Activated T-cell treated with anti-CD3 and anti-CD28 coated beads, Interleukin-2, amount 50 U/mL, for 24 hours (primary cell): ENCODE data around the gene LRRC23.
"Not testable (repeated sequence)": the region's sequence is repeated elsewhere in the genome, so short reads cannot be mapped to it uniquely, and the experiment has no call there.

Experiments
- DNase-seq: peaks from one replicate; pipeline ENCODE4 v3.0.0-alpha.2; 2020
- H3K27ac Mint-ChIP-seq: 2 replicates; pipeline ENCODE4 v1.8.0; 2020; ENCODE audit warnings: mild to moderate bottlenecking, mixed read lengths
- H3K27me3 Mint-ChIP-seq: 2 replicates; pipeline ENCODE4 v1.8.0; 2020; ENCODE audit warnings: mixed read lengths
- H3K36me3 Mint-ChIP-seq: 2 replicates; pipeline ENCODE4 v1.8.0; 2020; ENCODE audit warnings: low read depth, mixed read lengths
- H3K4me1 Mint-ChIP-seq: 2 replicates; pipeline ENCODE4 v1.8.0; 2020; ENCODE audit warnings: low read depth, mixed read lengths
- H3K4me3 Mint-ChIP-seq: 2 replicates; pipeline ENCODE4 v1.8.0; 2020; ENCODE audit warnings: mild to moderate bottlenecking, moderate library complexity, mixed read lengths
- H3K9me3 Mint-ChIP-seq: 2 replicates; pipeline ENCODE4 v1.8.0; 2020; ENCODE audit warnings: mixed read lengths

LRRC23 gene

GRCh38 chr12:6887460-6887859 is 17.2 kb upstream of the LRRC23 start:
- peaks cover 18% of the 10 kb centered on the region for H3K4me1 Mint-ChIP-seq
- no peaks in the 10 kb centered on the region for H3K27me3 Mint-ChIP-seq
- peaks cover 41% of the 10 kb centered on the region for H3K36me3 Mint-ChIP-seq
- H3K4me3 Mint-ChIP-seq = no peak overlapping the region
- no peak for DNase-seq
- H3K9me3 Mint-ChIP-seq = no peaks in the 10 kb centered on the region
- H3K27ac Mint-ChIP-seq = no peak overlapping the region

GRCh38 chr12:6888360-6888759 is 16.3 kb upstream of the LRRC23 start:
- Mint-ChIP-seq H3K9me3 (no peaks in the 10 kb centered on the region), H3K27ac (no peak overlapping the region), H3K4me3 (no peak overlapping the region), H3K4me1 (peaks cover 20% of the 10 kb centered on the region), H3K36me3 (peaks cover 33% of the 10 kb centered on the region), H3K27me3 (no peaks in the 10 kb centered on the region)
- no peak for DNase-seq

- H3K27ac Mint-ChIP-seq, H3K4me3 Mint-ChIP-seq, H3K27me3 Mint-ChIP-seq, DNase-seq, H3K9me3 Mint-ChIP-seq: not testable (repeated sequence)
- Mint-ChIP-seq H3K36me3 (peaks cover 30% of the 10 kb centered on the region), H3K4me1 (peaks cover 20% of the 10 kb centered on the region)
Observed at GRCh38 chr12:6888794-6889193, 15.8 kb upstream of the LRRC23 start.

DNA sequence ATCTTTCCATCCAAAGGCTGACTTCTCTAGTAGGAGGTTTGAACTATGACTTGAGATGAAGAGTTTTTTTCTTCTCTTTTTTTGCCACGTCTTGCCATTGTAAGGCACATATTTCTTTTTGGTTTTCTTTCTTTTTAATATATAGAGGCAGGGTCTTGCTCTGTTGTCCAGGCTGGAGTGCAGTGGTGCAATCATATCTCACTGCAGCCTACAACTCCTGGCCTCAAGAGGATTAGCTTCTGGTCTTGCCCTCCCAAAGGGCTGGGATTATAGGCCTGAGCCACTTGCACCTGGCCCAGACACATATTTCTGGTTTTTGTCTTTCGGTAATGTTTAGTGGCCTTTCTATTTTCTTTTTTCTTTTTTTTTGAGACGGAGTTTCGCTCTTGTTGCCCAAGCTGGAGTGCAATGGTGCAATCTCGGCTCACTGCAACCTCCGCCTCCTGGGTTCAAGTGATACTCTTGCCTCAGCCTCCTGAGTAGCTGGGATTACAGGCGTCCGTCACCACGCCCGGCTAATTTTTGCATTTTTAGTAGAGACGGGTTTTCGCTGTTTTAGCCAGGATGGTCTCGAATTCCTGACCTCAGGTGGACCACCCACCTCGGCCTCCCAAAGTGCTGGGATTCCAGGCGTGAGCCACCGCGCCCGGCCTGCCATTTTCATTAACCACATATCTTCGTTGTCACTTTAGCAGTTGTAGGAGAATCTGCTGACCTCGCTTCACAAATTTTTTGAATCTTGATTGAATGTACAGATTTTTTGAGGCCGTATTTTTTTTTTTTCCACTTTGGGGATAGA is 14.6 kb upstream of the LRRC23 start:
- H3K27me3 Mint-ChIP-seq, H3K9me3 Mint-ChIP-seq, DNase-seq: not testable (repeated sequence)
- peak overlapping the region; percentile 80 for H3K4me3 Mint-ChIP-seq
- H3K27ac Mint-ChIP-seq = peak overlapping the region; percentile 99
- peaks cover 18% of the 10 kb centered on the region for H3K36me3 Mint-ChIP-seq
- peaks cover 20% of the 10 kb centered on the region for H3K4me1 Mint-ChIP-seq

GRCh38 chr12:6890789-6891645 is 13.6 kb upstream of the LRRC23 start:
- Mint-ChIP-seq H3K4me1 (peaks cover 20% of the 10 kb centered on the region), H3K9me3 (no peaks in the 10 kb centered on the region), H3K27ac (peak overlapping the region; percentile 99), H3K27me3 (no peaks in the 10 kb centered on the region), H3K36me3 (peaks cover 9% of the 10 kb centered on the region), H3K4me3 (peak overlapping the region; percentile 80)
- DNase-seq = peak; percentile 99

DNA sequence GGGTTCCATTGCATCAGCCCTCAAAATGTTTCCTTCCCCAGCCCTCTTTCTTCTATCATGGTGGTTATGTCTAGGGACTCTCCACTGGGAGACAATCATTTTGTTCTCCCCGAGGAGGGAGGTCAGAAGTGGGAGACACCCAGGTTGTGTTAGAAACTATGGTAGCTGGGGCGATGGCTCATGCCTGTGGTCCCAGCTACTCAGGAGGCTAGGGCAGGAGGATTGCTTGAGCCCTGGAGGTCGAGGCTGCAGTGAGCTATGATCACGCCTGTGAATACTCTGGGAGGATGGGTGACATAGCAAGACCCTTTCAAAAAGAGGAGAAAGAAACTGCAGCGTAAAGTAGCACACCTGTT is 13.0 kb upstream of the LRRC23 start:
- Mint-ChIP-seq H3K27ac (peak overlapping the region; percentile 99), H3K36me3 (peaks cover 9% of the 10 kb centered on the region), H3K9me3 (no peaks in the 10 kb centered on the region), H3K4me1 (peaks cover 20% of the 10 kb centered on the region), H3K4me3 (peak overlapping the region; percentile 80), H3K27me3 (no peaks in the 10 kb centered on the region)
- DNase-seq = peak; percentile 49

- Mint-ChIP-seq H3K27ac (peak overlapping the region; percentile 73), H3K4me3 (peak overlapping the region; percentile 80), H3K4me1 (peaks cover 20% of the 10 kb centered on the region)
- DNase-seq, H3K27me3 Mint-ChIP-seq, H3K9me3 Mint-ChIP-seq, H3K36me3 Mint-ChIP-seq: not testable (repeated sequence)
Observed at GRCh38 chr12:6892683-6893082, 11.9 kb upstream of the LRRC23 start.

GRCh38 chr12:6894321-6894720 is 10.3 kb upstream of the LRRC23 start:
- no peak overlapping the region for H3K4me3 Mint-ChIP-seq
- H3K27ac Mint-ChIP-seq = no peak overlapping the region
- no peaks in the 10 kb centered on the region for H3K9me3 Mint-ChIP-seq
- no peak for DNase-seq
- H3K27me3 Mint-ChIP-seq = no peaks in the 10 kb centered on the region
- H3K4me1 Mint-ChIP-seq = peaks cover 20% of the 10 kb centered on the region
- peaks cover 6% of the 10 kb centered on the region for H3K36me3 Mint-ChIP-seq

GRCh38 chr12:6896846-6897435 is 7.7 kb upstream of the LRRC23 start:
- Mint-ChIP-seq H3K36me3 (no peaks in the 10 kb centered on the region), H3K27me3 (no peaks in the 10 kb centered on the region), H3K4me1 (peaks cover 19% of the 10 kb centered on the region), H3K9me3 (no peaks in the 10 kb centered on the region), H3K4me3 (no peak overlapping the region), H3K27ac (no peak overlapping the region)
- DNase-seq = no peak

DNA sequence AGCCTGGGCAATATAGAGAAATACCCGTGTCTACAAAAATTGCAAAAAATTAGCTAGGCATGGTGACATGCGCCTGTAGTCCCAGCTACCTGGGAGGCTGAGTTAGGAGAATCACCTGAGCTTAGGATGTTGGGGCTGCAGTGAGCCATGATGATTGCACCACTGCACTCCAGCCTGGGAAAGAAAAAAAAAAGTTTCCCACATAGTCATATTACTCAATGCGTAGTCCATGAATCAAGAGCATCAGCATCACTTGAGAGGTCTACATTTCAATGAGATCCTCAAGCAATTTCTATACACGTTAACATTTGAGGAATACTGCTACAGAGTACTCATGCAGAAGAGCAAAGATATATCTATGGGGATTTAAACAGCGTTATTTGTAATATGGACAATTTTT is 5.2 kb upstream of the LRRC23 start:
- H3K4me1 Mint-ChIP-seq = peaks cover 14% of the 10 kb centered on the region
- no peaks in the 10 kb centered on the region for H3K9me3 Mint-ChIP-seq

DNA sequence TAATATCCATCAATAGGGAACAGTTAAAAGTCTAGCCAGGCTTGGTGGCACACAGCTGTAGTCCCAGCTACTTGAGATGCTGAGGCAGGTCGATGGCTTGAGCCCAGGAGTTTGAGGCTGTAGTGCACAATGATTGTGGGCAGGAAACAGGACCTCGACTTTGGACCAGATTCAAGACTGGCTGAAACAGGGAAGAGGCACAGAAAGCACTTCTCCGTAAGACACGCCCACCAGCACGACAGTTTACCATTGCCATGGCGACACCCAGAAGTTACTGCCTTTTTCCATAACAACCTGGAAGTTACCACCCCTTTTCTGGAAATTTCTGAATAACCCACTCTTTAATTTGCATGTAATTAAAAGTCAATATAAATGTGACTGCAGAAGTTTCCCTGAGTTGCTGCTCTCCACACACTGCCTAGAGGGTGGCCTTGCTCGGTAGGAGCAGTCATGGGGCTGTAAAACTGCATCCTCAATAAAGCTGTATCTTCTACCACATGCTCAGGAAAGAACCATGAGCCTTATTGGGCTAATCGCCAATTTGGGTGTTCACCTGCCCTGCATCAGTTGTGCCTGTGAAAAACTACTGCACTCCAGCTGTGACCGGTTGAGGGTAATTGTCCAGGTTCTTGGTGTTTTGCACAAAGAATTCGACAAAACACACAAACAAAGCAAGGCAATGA is 4.6 kb upstream of the LRRC23 start:
- no peaks in the 10 kb centered on the region for H3K9me3 Mint-ChIP-seq
- DNase-seq = no peak
- peaks cover 14% of the 10 kb centered on the region for H3K4me1 Mint-ChIP-seq
- H3K4me3 Mint-ChIP-seq = no peak overlapping the region
- no peaks in the 10 kb centered on the region for H3K36me3 Mint-ChIP-seq
- no peaks in the 10 kb centered on the region for H3K27me3 Mint-ChIP-seq
- H3K27ac Mint-ChIP-seq = no peak overlapping the region

More for the DNA sequence above, 5.2 kb upstream of the LRRC23 start:
- Mint-ChIP-seq H3K27me3 (no peaks in the 10 kb centered on the region), H3K4me3 (no peak overlapping the region), H3K27ac (no peak overlapping the region), H3K36me3 (no peaks in the 10 kb centered on the region)
- DNase-seq = no peak

DNA sequence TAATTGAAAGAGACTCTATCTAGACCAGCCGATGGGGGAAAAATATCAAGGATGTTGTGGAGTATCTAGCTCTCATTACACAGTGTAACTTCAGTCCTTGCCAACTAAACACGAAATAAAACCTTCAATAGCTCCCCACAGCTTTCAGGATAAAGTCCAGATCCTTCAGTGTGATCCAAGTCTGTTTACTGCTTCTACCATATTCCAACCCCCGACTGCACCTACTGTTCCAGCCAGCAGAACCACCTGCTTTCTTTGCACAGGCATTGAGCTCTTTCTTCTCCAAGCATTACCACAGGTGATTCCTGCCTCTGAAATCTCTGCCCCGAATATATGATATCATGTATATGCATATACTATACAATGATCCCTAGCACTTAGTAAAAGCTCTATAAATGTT is 2.2 kb upstream of the LRRC23 start:
- H3K36me3 Mint-ChIP-seq = no peaks in the 10 kb centered on the region
- no peaks in the 10 kb centered on the region for H3K9me3 Mint-ChIP-seq
- no peaks in the 10 kb centered on the region for H3K27me3 Mint-ChIP-seq
- H3K4me3 Mint-ChIP-seq = no peak overlapping the region
- H3K27ac Mint-ChIP-seq = no peak overlapping the region
- peaks cover 14% of the 10 kb centered on the region for H3K4me1 Mint-ChIP-seq
- no peak for DNase-seq

- Mint-ChIP-seq H3K27ac (peak overlapping the region; percentile 55), H3K27me3 (no peaks in the 10 kb centered on the region), H3K4me3 (no peak overlapping the region), H3K9me3 (no peaks in the 10 kb centered on the region), H3K36me3 (no peaks in the 10 kb centered on the region), H3K4me1 (peaks cover 14% of the 10 kb centered on the region)
- no peak for DNase-seq
Observed at GRCh38 chr12:6903722-6904121, 900 bp upstream of the LRRC23 start.

GRCh38 chr12:6905414-6906040 is 905 bp downstream of the LRRC23 start:
- Mint-ChIP-seq H3K4me3 (no peak overlapping the region), H3K27ac (no peak overlapping the region), H3K4me1 (peaks cover 3% of the 10 kb centered on the region), H3K27me3 (no peaks in the 10 kb centered on the region), H3K9me3 (no peaks in the 10 kb centered on the region), H3K36me3 (no peaks in the 10 kb centered on the region)
- DNase-seq = no peak
